ENCODE results near the gene CGA.
"Not testable (repeated sequence)": the region's sequence is repeated elsewhere in the genome, so short reads cannot be mapped to it uniquely, and the experiment has no call there.

The CGA gene

GRCh38 chr6:87095087-87095509, at the start of gene CGA:
TSS of gene CGA (minus strand) at chr6:87095106. CDS start at chr6:87088200, 6,906 bp downstream.
- no peak for DNase-seq (ENCODE audit: low read depth in 2 of 2)

- not testable (repeated sequence) for DNase-seq (ENCODE audit: low read depth in 2 of 2)
These were observed 45.0 kb upstream of the CGA start for GRCh38 chr6:87139927-87140326.

- no peak for DNase-seq (ENCODE audit: low read depth in 2 of 2)
These were observed 44.3 kb upstream of the CGA start for GRCh38 chr6:87139236-87139635.

- no peak for DNase-seq (ENCODE audit: low read depth in 2 of 2)
These were observed 42.1 kb upstream of the CGA start for GRCh38 chr6:87136963-87137362.

- no peak for DNase-seq (ENCODE audit: low read depth in 2 of 2)
These were observed 32.8 kb upstream of the CGA start for GRCh38 chr6:87127737-87128136.

- DNase-seq (ENCODE audit: low read depth in 2 of 2): no peak
These were observed 31.6 kb upstream of the CGA start for GRCh38 chr6:87126501-87126900.

GRCh38 chr6:87124074-87124473, 29.2 kb upstream of the CGA start:
- no peak for DNase-seq (ENCODE audit: low read depth in 2 of 2)

- DNase-seq (ENCODE audit: low read depth in 2 of 2): no peak
These were observed 27.6 kb upstream of the CGA start for GRCh38 chr6:87122477-87122876.

GRCh38 chr6:87118054-87118453, 23.1 kb upstream of the CGA start:
- DNase-seq (ENCODE audit: low read depth in 2 of 2): no peak

- DNase-seq (ENCODE audit: low read depth in 2 of 2): no peak
These were observed 22.0 kb upstream of the CGA start for GRCh38 chr6:87116922-87117321.

GRCh38 chr6:87115402-87116135, 20.7 kb upstream of the CGA start:
- DNase-seq (ENCODE audit: low read depth in 2 of 2): no peak

- no peak for DNase-seq (ENCODE audit: low read depth in 2 of 2)
These were observed 15.7 kb upstream of the CGA start for GRCh38 chr6:87110636-87111035.

GRCh38 chr6:87105823-87106222, 10.9 kb upstream of the CGA start:
- DNase-seq (ENCODE audit: low read depth in 2 of 2): peak; percentile 10 to 14

- no peak for DNase-seq (ENCODE audit: low read depth in 2 of 2)
These were observed 9.8 kb upstream of the CGA start for GRCh38 chr6:87104667-87105066.

GRCh38 chr6:87103977-87104601, 9.2 kb upstream of the CGA start:
- no peak for DNase-seq (ENCODE audit: low read depth in 2 of 2)

GRCh38 chr6:87102151-87102621, 7.3 kb upstream of the CGA start:
- no peak for DNase-seq (ENCODE audit: low read depth in 2 of 2)

- no peak for DNase-seq (ENCODE audit: low read depth in 2 of 2)
These were observed 6.2 kb upstream of the CGA start for GRCh38 chr6:87101067-87101466.

GRCh38 chr6:87100216-87100615, 5.3 kb upstream of the CGA start:
- DNase-seq (ENCODE audit: low read depth in 2 of 2): no peak

- no peak for DNase-seq (ENCODE audit: low read depth in 2 of 2)
These were observed 4.6 kb upstream of the CGA start for GRCh38 chr6:87099472-87099871.

GRCh38 chr6:87094576-87094975, 330 bp downstream of the CGA start:
- DNase-seq (ENCODE audit: low read depth in 2 of 2): no peak

- DNase-seq (ENCODE audit: low read depth in 2 of 2): peak in 1 of 2 experiments; percentile 8
These were observed 1.3 kb downstream of the CGA start for GRCh38 chr6:87093651-87094050.

GRCh38 chr6:87093199-87093598, 1.7 kb downstream of the CGA start:
- DNase-seq (ENCODE audit: low read depth in 2 of 2): no peak

GRCh38 chr6:87092435-87092834, 2.5 kb downstream of the CGA start:
- no peak for DNase-seq (ENCODE audit: low read depth in 2 of 2)
